ENCODE data around the gene VPS26A.

The VPS26A gene

DNA sequence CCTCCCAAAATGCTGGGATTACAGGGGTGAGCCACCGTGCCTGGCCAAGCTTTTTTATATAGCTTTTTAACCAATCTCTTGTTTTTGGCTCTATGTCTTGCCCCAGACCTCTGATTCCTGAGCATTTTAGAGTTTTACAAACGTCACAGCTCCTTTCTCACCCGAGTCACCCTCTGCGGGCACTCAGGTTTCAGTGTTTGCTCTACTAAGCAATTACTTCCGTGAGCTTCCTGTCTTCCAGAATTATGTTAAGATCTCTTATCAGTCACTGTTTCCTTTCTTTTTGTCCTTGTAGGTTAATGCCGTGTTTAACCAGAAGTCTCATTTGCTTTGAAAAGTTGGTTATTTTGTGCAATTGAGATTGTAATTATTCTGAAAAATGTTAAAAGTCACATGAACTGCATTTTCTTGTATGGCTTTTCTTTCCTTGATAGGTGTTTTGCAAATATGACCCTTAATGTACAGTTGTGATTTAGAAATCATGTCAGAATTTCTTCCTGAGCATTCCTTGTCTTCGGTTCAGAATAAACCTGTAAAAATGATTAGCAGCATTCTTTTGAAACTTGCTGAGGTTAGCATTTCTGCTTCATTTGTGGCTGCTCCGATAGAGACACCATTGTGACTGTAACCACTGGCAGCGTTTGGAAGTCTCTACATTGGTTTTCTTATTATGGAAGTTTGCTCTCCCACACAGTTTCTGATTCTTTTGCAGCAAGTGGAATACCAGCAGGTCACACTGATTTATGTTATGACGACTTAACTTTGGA, 91.6 kb downstream of the VPS26A start:
- no peak overlapping the region for H3K4ac ChIP-seq (ENCODE audit: low read length)
- no peak overlapping the region for H2AFZ ChIP-seq (ENCODE audit: low read length)
- H2BK120ac ChIP-seq (ENCODE audit: low read depth, low read length), result no peak overlapping the region
- H3K23ac ChIP-seq (ENCODE audit: low read depth, low read length, poor library complexity), result no peak overlapping the region
- H3K18ac ChIP-seq (ENCODE audit: low read length), result no peak overlapping the region
- no peaks in the 10 kb centered on the region for H3K79me1 ChIP-seq (ENCODE audit: low read depth, low read length)
- peaks cover 4 to 6% of the 10 kb centered on the region in 2 donors for H3K4me1 ChIP-seq (ENCODE audit: control insufficient read depth in 2 of 2, insufficient read depth in 1 of 2, low read depth in 1 of 2, low read length in 2 of 2)
- WGBS, 2 donors (ENCODE audit: extremely low coverage in 2 of 2, insufficient read length in 2 of 2, insufficient replicate concordance in 1 of 2), result no CpG with 5 or more reads among the region's 10 CpGs
- no peak overlapping the region for H2BK5ac ChIP-seq (ENCODE audit: low read length)
- no peak overlapping the region for H3K27ac ChIP-seq (replicated peaks; ENCODE audit: low read length)
- no peak overlapping the region for H4K91ac ChIP-seq (ENCODE audit: low read depth, low read length, poor library complexity)
- no peaks in the 10 kb centered on the region for H3K36me3 ChIP-seq (replicated peaks in 1 of 2; ENCODE audit: control insufficient read depth in 2 of 2, insufficient read depth in 2 of 2, low read length in 2 of 2)
- DNase-seq (ENCODE audit: low spot score), result no peak
- H3K4me2 ChIP-seq (ENCODE audit: insufficient read depth, low read length, poor library complexity, severe bottlenecking), result no peak overlapping the region
- H3K4me3 ChIP-seq (ENCODE audit: low read length in 2 of 2), result no peak overlapping the region
- H3K27me3 ChIP-seq (ENCODE audit: control insufficient read depth in 3 of 3, insufficient read depth in 3 of 3, low read depth in 1 of 3, low read length in 3 of 3), result no peaks in the 10 kb centered on the region
- H3K9me3 ChIP-seq (replicated peaks in 1 of 2; ENCODE audit: control insufficient read depth in 2 of 2, insufficient read depth in 1 of 2, low read depth in 1 of 2, low read length in 2 of 2), result no peaks in the 10 kb centered on the region
- no peak overlapping the region for H4K8ac ChIP-seq (ENCODE audit: low read depth, low read length)
- H3K14ac ChIP-seq (ENCODE audit: low read length), result no peak overlapping the region
- H2AK5ac ChIP-seq (ENCODE audit: low read depth, low read length), result no peak overlapping the region
- H2BK12ac ChIP-seq (ENCODE audit: low read length), result no peak overlapping the region
- H3K9ac ChIP-seq (ENCODE audit: low read depth, low read length, poor library complexity), result no peak overlapping the region
- H2BK15ac ChIP-seq (ENCODE audit: low read length), result no peak overlapping the region

DNA sequence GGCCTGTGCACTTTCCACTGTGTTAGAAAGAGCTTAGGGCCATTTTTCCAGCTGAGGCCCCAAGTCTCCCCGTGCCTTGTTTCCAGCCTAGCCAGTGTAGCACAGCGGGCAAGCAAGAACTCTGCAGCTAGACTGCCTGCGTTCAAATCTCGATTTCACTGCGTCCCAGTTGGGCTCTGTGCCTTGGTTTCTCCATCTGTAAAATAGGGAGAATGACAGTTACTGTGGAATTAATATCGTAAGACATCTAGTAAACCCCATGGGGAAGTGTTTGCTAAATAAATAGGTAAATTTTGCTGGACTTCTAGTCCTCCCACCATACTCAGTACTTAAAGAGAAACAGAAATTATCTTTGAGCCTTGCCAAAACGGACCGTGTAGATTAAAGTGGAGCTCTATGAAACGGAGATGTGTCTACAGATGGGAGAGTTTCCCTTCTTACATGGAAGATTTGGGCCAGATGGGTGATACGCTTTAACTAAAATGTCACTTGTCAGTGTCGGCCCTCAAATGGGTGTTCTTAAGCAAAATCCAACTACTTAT, 92.7 kb downstream of the VPS26A start:
- no peak overlapping the region for H3K4me3 ChIP-seq (ENCODE audit: low read length in 2 of 2)

DNA sequence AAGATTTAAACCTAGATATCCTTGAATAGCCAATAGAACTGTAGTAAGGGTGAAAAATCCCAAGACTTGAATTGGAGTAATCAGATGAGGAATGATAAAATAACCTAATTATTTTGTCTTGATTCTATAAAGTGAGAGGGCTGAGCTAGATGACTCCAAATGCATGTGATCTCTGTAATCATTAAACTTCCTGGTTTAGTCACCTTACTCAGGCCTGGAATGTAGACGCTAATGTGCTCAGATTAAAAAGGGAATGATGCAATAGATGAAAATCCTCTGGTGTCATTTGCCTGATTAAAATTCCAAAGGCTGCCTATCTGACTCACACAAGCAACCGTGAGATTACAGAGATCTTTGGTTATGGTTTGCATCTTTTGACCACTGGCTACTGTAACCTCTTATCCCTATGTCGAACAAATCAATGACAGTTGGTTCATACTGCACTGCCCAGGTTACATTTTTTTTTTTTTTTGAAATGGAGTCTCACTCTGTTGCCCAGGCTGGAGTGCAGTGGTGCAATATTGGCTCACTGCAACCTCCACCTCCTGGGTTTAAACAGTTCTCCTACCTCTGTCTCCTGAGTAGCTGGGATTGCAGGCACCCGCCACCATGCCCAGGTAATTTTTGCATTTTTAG, 93.3 kb downstream of the VPS26A start:
- no peak overlapping the region for H2BK120ac ChIP-seq (ENCODE audit: low read depth, low read length)
- DNase-seq (ENCODE audit: low spot score), result no peak
- H4K91ac ChIP-seq (ENCODE audit: low read depth, low read length, poor library complexity), result no peak overlapping the region
- H3K79me1 ChIP-seq (ENCODE audit: low read depth, low read length), result no peaks in the 10 kb centered on the region
- no peak overlapping the region for H4K8ac ChIP-seq (ENCODE audit: low read depth, low read length)
- H3K18ac ChIP-seq (ENCODE audit: low read length), result no peak overlapping the region
- no peak overlapping the region for H2BK12ac ChIP-seq (ENCODE audit: low read length)
- no peaks in the 10 kb centered on the region for H3K36me3 ChIP-seq (replicated peaks in 1 of 2; ENCODE audit: control insufficient read depth in 2 of 2, insufficient read depth in 2 of 2, low read length in 2 of 2)
- H3K9ac ChIP-seq (ENCODE audit: low read depth, low read length, poor library complexity), result no peak overlapping the region
- no peak overlapping the region for H3K27ac ChIP-seq (replicated peaks; ENCODE audit: low read length)
- H3K4me3 ChIP-seq (ENCODE audit: low read length in 2 of 2), result no peak overlapping the region
- H3K4me2 ChIP-seq (ENCODE audit: insufficient read depth, low read length, poor library complexity, severe bottlenecking), result no peak overlapping the region
- H2BK5ac ChIP-seq (ENCODE audit: low read length), result no peak overlapping the region
- no peak overlapping the region for H3K4ac ChIP-seq (ENCODE audit: low read length)
- H3K9me3 ChIP-seq (replicated peaks in 1 of 2; ENCODE audit: control insufficient read depth in 2 of 2, insufficient read depth in 1 of 2, low read depth in 1 of 2, low read length in 2 of 2), result no peaks in the 10 kb centered on the region
- H3K14ac ChIP-seq (ENCODE audit: low read length), result no peak overlapping the region
- no peak overlapping the region for H3K23ac ChIP-seq (ENCODE audit: low read depth, low read length, poor library complexity)
- no peak overlapping the region for H2BK15ac ChIP-seq (ENCODE audit: low read length)
- no CpG with 5 or more reads among the region's 4 CpGs for WGBS, 2 donors (ENCODE audit: extremely low coverage in 2 of 2, insufficient read length in 2 of 2, insufficient replicate concordance in 1 of 2)
- H3K4me1 ChIP-seq (ENCODE audit: control insufficient read depth in 2 of 2, insufficient read depth in 1 of 2, low read depth in 1 of 2, low read length in 2 of 2), result no peaks in the 10 kb centered on the region
- H2AFZ ChIP-seq (ENCODE audit: low read length), result no peak overlapping the region
- H2AK5ac ChIP-seq (ENCODE audit: low read depth, low read length), result no peak overlapping the region
- no peaks in the 10 kb centered on the region for H3K27me3 ChIP-seq (ENCODE audit: control insufficient read depth in 3 of 3, insufficient read depth in 3 of 3, low read depth in 1 of 3, low read length in 3 of 3)

More for the DNA sequence above, 92.7 kb downstream of the VPS26A start:
- Histone ChIP-seq H2BK120ac (ENCODE audit: low read depth, low read length) (no peak overlapping the region), H4K91ac (ENCODE audit: low read depth, low read length, poor library complexity) (no peak overlapping the region), H2BK15ac (ENCODE audit: low read length) (no peak overlapping the region), H3K18ac (ENCODE audit: low read length) (no peak overlapping the region), H2BK5ac (ENCODE audit: low read length) (no peak overlapping the region), H3K4me1 (ENCODE audit: control insufficient read depth in 2 of 2, insufficient read depth in 1 of 2, low read depth in 1 of 2, low read length in 2 of 2) (no peaks in the 10 kb centered on the region), H2AFZ (ENCODE audit: low read length) (no peak overlapping the region), H4K8ac (ENCODE audit: low read depth, low read length) (no peak overlapping the region), H2AK5ac (ENCODE audit: low read depth, low read length) (no peak overlapping the region), H3K23ac (ENCODE audit: low read depth, low read length, poor library complexity) (no peak overlapping the region), H3K4ac (ENCODE audit: low read length) (no peak overlapping the region), H3K79me1 (ENCODE audit: low read depth, low read length) (no peaks in the 10 kb centered on the region), H3K9ac (ENCODE audit: low read depth, low read length, poor library complexity) (no peak overlapping the region), H3K9me3 (replicated peaks in 1 of 2; ENCODE audit: control insufficient read depth in 2 of 2, insufficient read depth in 1 of 2, low read depth in 1 of 2, low read length in 2 of 2) (no peaks in the 10 kb centered on the region), H3K36me3 (replicated peaks in 1 of 2; ENCODE audit: control insufficient read depth in 2 of 2, insufficient read depth in 2 of 2, low read length in 2 of 2) (no peaks in the 10 kb centered on the region), H3K14ac (ENCODE audit: low read length) (no peak overlapping the region), H3K4me2 (ENCODE audit: insufficient read depth, low read length, poor library complexity, severe bottlenecking) (no peak overlapping the region), H3K27me3 (ENCODE audit: control insufficient read depth in 3 of 3, insufficient read depth in 3 of 3, low read depth in 1 of 3, low read length in 3 of 3) (no peaks in the 10 kb centered on the region), H3K27ac (replicated peaks; ENCODE audit: low read length) (no peak overlapping the region), H2BK12ac (ENCODE audit: low read length) (no peak overlapping the region)
- WGBS, 2 donors (ENCODE audit: extremely low coverage in 2 of 2, insufficient read length in 2 of 2, insufficient replicate concordance in 1 of 2), result no CpG with 5 or more reads among the region's 11 CpGs
- DNase-seq (ENCODE audit: low spot score), result no peak

DNA sequence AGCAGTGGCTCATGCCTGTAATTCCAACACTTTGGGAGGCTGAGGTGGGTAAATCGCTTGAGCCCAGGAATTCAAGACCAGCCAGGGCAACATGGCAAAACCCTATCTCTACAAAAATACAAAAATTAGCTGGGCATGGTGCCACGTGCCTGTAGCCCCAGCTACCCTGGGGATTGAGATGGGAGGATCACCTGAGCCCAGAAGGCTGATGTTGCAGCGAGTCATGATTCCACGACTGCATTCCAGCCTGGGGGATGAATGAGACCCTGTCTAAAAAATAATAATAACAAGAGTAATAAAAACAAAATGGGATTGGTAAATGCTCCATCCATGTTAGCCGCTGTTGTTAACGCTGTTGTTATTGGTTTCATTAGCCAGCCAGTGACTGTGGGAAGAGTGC, 94.9 kb downstream of the VPS26A start:
- no CpG with 5 or more reads among the region's 6 CpGs for WGBS, 2 donors (ENCODE audit: extremely low coverage in 2 of 2, insufficient read length in 2 of 2, insufficient replicate concordance in 1 of 2)
- H3K18ac ChIP-seq (ENCODE audit: low read length), result no peak overlapping the region
- H3K27ac ChIP-seq (replicated peaks; ENCODE audit: low read length), result no peak overlapping the region
- H3K9ac ChIP-seq (ENCODE audit: low read depth, low read length, poor library complexity), result no peak overlapping the region
- no peaks in the 10 kb centered on the region for H3K9me3 ChIP-seq (replicated peaks in 1 of 2; ENCODE audit: control insufficient read depth in 2 of 2, insufficient read depth in 1 of 2, low read depth in 1 of 2, low read length in 2 of 2)
- H2BK15ac ChIP-seq (ENCODE audit: low read length), result no peak overlapping the region
- no peak overlapping the region for H2BK120ac ChIP-seq (ENCODE audit: low read depth, low read length)
- H4K91ac ChIP-seq (ENCODE audit: low read depth, low read length, poor library complexity), result no peak overlapping the region
- H3K27me3 ChIP-seq (ENCODE audit: control insufficient read depth in 3 of 3, insufficient read depth in 3 of 3, low read depth in 1 of 3, low read length in 3 of 3), result no peaks in the 10 kb centered on the region
- peaks cover 0 to 2% of the 10 kb centered on the region in 2 donors for H3K4me1 ChIP-seq (ENCODE audit: control insufficient read depth in 2 of 2, insufficient read depth in 1 of 2, low read depth in 1 of 2, low read length in 2 of 2)
- H2AK5ac ChIP-seq (ENCODE audit: low read depth, low read length), result no peak overlapping the region
- no peak overlapping the region for H3K4me2 ChIP-seq (ENCODE audit: insufficient read depth, low read length, poor library complexity, severe bottlenecking)
- DNase-seq (ENCODE audit: low spot score), result no peak
- no peak overlapping the region for H3K14ac ChIP-seq (ENCODE audit: low read length)
- H3K79me1 ChIP-seq (ENCODE audit: low read depth, low read length), result no peaks in the 10 kb centered on the region
- H2BK12ac ChIP-seq (ENCODE audit: low read length), result no peak overlapping the region
- H3K4me3 ChIP-seq (ENCODE audit: low read length in 2 of 2), result no peak overlapping the region
- no peak overlapping the region for H4K8ac ChIP-seq (ENCODE audit: low read depth, low read length)
- H2BK5ac ChIP-seq (ENCODE audit: low read length), result no peak overlapping the region
- H3K4ac ChIP-seq (ENCODE audit: low read length), result no peak overlapping the region
- no peaks in the 10 kb centered on the region for H3K36me3 ChIP-seq (replicated peaks in 1 of 2; ENCODE audit: control insufficient read depth in 2 of 2, insufficient read depth in 2 of 2, low read length in 2 of 2)
- no peak overlapping the region for H3K23ac ChIP-seq (ENCODE audit: low read depth, low read length, poor library complexity)
- H2AFZ ChIP-seq (ENCODE audit: low read length), result no peak overlapping the region

All from neuronal stem cell (in vitro differentiated cells).